ENCODE results near the gene UAP1.
"Not testable (repeated sequence)": the region's sequence is repeated elsewhere in the genome, so short reads cannot be mapped to it uniquely, and the experiment has no call there.

The UAP1 gene

GRCh38 chr1:162568802-162569201, 7.3 kb downstream of the UAP1 start:
- peaks cover 88% of the 10 kb centered on the region for H3K79me2 ChIP-seq (ENCODE audit: low read length)
- no peaks in the 10 kb centered on the region for H3K9me3 ChIP-seq (replicated peaks; ENCODE audit: insufficient read depth, low read length)
- peaks cover 23% of the 10 kb centered on the region for H3F3A ChIP-seq (ENCODE audit: insufficient read depth, low read length)
- TF ChIP-seq EZH2 (optimal IDR thresholded peaks at IDR 0.05; ENCODE audit: low read depth, low read length) (no peak), EZH2phosphoT487 (IDR thresholded peaks at IDR 0.05; ENCODE audit: low read length) (no peak), CTCF (IDR thresholded peaks at IDR 0.05; ENCODE audit: low read length) (no peak)
- no peaks in the 10 kb centered on the region for H3K27me3 ChIP-seq (replicated peaks; ENCODE audit: insufficient read depth, low read length)
- H3K4me3 ChIP-seq (ENCODE audit: low read length): no peak overlapping the region
- H3K9me2 ChIP-seq (replicated peaks; ENCODE audit: insufficient read depth, low read length): no peaks in the 10 kb centered on the region
- H3K4me2 ChIP-seq (ENCODE audit: low read depth, low read length): no peak overlapping the region
- no peak overlapping the region for H3K9ac ChIP-seq (ENCODE audit: low read length)
- H3K4me1 ChIP-seq (ENCODE audit: low read length): peaks cover 38% of the 10 kb centered on the region
- no peak for DNase-seq
- H3K27ac ChIP-seq (ENCODE audit: low read length): no peak overlapping the region
- no peaks in the 10 kb centered on the region for H4K20me1 ChIP-seq (ENCODE audit: insufficient read depth, low read length)
- H3K36me3 ChIP-seq (replicated peaks; ENCODE audit: insufficient read depth, low read length): peaks cover 5% of the 10 kb centered on the region; the same call in 1 of the 2 replicates
- no peak overlapping the region for H2AFZ ChIP-seq (ENCODE audit: low read length)

- 0 out of 2 replicates have a peak overlapping the region, but pooled peaks have one; percentile 4 for H3K4me2 ChIP-seq (ENCODE audit: low read depth, low read length)
- H3K9me2 ChIP-seq (replicated peaks; ENCODE audit: insufficient read depth, low read length): no peaks in the 10 kb centered on the region
- peaks cover 5% of the 10 kb centered on the region; the same call in 1 of the 2 replicates for H3K36me3 ChIP-seq (replicated peaks; ENCODE audit: insufficient read depth, low read length)
- DNase-seq: no peak
- peaks cover 33% of the 10 kb centered on the region for H3F3A ChIP-seq (ENCODE audit: insufficient read depth, low read length)
- no peak overlapping the region for H2AFZ ChIP-seq (ENCODE audit: low read length)
- H3K4me3 ChIP-seq (ENCODE audit: low read length): no peak overlapping the region
- H3K9me3 ChIP-seq (replicated peaks; ENCODE audit: insufficient read depth, low read length): no peaks in the 10 kb centered on the region
- H3K79me2 ChIP-seq (ENCODE audit: low read length): peaks cover 79% of the 10 kb centered on the region
- no peak for TF ChIP-seq EZH2 (optimal IDR thresholded peaks at IDR 0.05; ENCODE audit: low read depth, low read length)
- TF ChIP-seq CTCF (IDR thresholded peaks at IDR 0.05; ENCODE audit: low read length): no peak
- no peak for TF ChIP-seq EZH2phosphoT487 (IDR thresholded peaks at IDR 0.05; ENCODE audit: low read length)
- H3K4me1 ChIP-seq (ENCODE audit: low read length): peaks cover 43% of the 10 kb centered on the region
- no peak overlapping the region for H3K27ac ChIP-seq (ENCODE audit: low read length)
- no peak overlapping the region for H3K9ac ChIP-seq (ENCODE audit: low read length)
- H4K20me1 ChIP-seq (ENCODE audit: insufficient read depth, low read length): no peaks in the 10 kb centered on the region
- H3K27me3 ChIP-seq (replicated peaks; ENCODE audit: insufficient read depth, low read length): no peaks in the 10 kb centered on the region
Measured at GRCh38 chr1:162570718-162571117, 9.2 kb downstream of the UAP1 start.

GRCh38 chr1:162571121-162571520, 9.6 kb downstream of the UAP1 start:
- H4K20me1 ChIP-seq (ENCODE audit: insufficient read depth, low read length); H3K36me3 ChIP-seq (replicated peaks; ENCODE audit: insufficient read depth, low read length); H3K4me2 ChIP-seq (ENCODE audit: low read depth, low read length); H3K9ac ChIP-seq (ENCODE audit: low read length); H3K4me3 ChIP-seq (ENCODE audit: low read length); H3K9me3 ChIP-seq (replicated peaks; ENCODE audit: insufficient read depth, low read length); H2AFZ ChIP-seq (ENCODE audit: low read length); H3K9me2 ChIP-seq (replicated peaks; ENCODE audit: insufficient read depth, low read length); H3K27ac ChIP-seq (ENCODE audit: low read length); H3K27me3 ChIP-seq (replicated peaks; ENCODE audit: insufficient read depth, low read length): not testable (repeated sequence)
- Histone ChIP-seq H3K4me1 (ENCODE audit: low read length) (peaks cover 43% of the 10 kb centered on the region), H3F3A (ENCODE audit: insufficient read depth, low read length) (peaks cover 33% of the 10 kb centered on the region), H3K79me2 (ENCODE audit: low read length) (peaks cover 79% of the 10 kb centered on the region)
- peak; percentile 43 for DNase-seq

- no peak overlapping the region for H3K4me2 ChIP-seq (ENCODE audit: low read depth, low read length)
- no peaks in the 10 kb centered on the region for H3K9me3 ChIP-seq (replicated peaks; ENCODE audit: insufficient read depth, low read length)
- no peak overlapping the region for H2AFZ ChIP-seq (ENCODE audit: low read length)
- no peaks in the 10 kb centered on the region for H3K9me2 ChIP-seq (replicated peaks; ENCODE audit: insufficient read depth, low read length)
- peaks cover 8% of the 10 kb centered on the region; the same call in 1 of the 2 replicates for H3K36me3 ChIP-seq (replicated peaks; ENCODE audit: insufficient read depth, low read length)
- H3K4me3 ChIP-seq (ENCODE audit: low read length): no peak overlapping the region
- peaks cover 78% of the 10 kb centered on the region for H3K79me2 ChIP-seq (ENCODE audit: low read length)
- no peak for TF ChIP-seq EZH2phosphoT487 (IDR thresholded peaks at IDR 0.05; ENCODE audit: low read length)
- TF ChIP-seq CTCF (IDR thresholded peaks at IDR 0.05; ENCODE audit: low read length): no peak
- TF ChIP-seq EZH2 (optimal IDR thresholded peaks at IDR 0.05; ENCODE audit: low read depth, low read length): no peak
- H3K9ac ChIP-seq (ENCODE audit: low read length): no peak overlapping the region
- no peaks in the 10 kb centered on the region for H4K20me1 ChIP-seq (ENCODE audit: insufficient read depth, low read length)
- no peak overlapping the region for H3K27ac ChIP-seq (ENCODE audit: low read length)
- peaks cover 46% of the 10 kb centered on the region for H3K4me1 ChIP-seq (ENCODE audit: low read length)
- DNase-seq: no peak
- peaks cover 33% of the 10 kb centered on the region for H3F3A ChIP-seq (ENCODE audit: insufficient read depth, low read length)
- H3K27me3 ChIP-seq (replicated peaks; ENCODE audit: insufficient read depth, low read length): no peaks in the 10 kb centered on the region
Measured at GRCh38 chr1:162571696-162572095, 10.2 kb downstream of the UAP1 start.
